ENCODE results near the gene PAM.

GRCh38 chr5:103005276-103005675, 250.2 kb downstream of the PAM start:
- no peak for TF ChIP-seq TSHZ2 (CRISPR knock-in tag; IDR thresholded peaks at IDR 0.05)
- TF ChIP-seq ZFP30 (CRISPR knock-in tag; IDR thresholded peaks at IDR 0.05): no peak

All from SK-N-SH treated with all-trans-retinoic acid at 6 μM for 48 hours (cell line).